Ishikawa (cell line): Measurements from ENCODE around the gene PGAP2.

Experiments
- CEBPB ChIP-seq: IDR thresholded peaks from 2 replicates; pipeline ENCODE4 v1.6.1; 2012
- CREB1 ChIP-seq: IDR thresholded peaks from 2 replicates; pipeline ENCODE4 v1.6.1; 2012; ENCODE audit warnings: low read depth
- EP300 ChIP-seq: IDR thresholded peaks from 2 replicates; pipeline ENCODE4 v1.6.1; 2012; ENCODE audit warnings: borderline replicate concordance
- MAX ChIP-seq: IDR thresholded peaks from 2 replicates; pipeline ENCODE4 v1.6.1; 2012
- NFIC ChIP-seq: IDR thresholded peaks from 2 replicates; pipeline ENCODE4 v1.6.1; 2012
- RAD21 ChIP-seq: IDR thresholded peaks from 2 replicates; pipeline ENCODE4 v1.6.1; 2012; ENCODE audit warnings: low read depth
- TAF1 ChIP-seq: IDR thresholded peaks from 2 replicates; pipeline ENCODE4 v1.6.1; 2012; ENCODE audit warnings: low read depth, mild to moderate bottlenecking
- TEAD4 ChIP-seq: IDR thresholded peaks from 2 replicates; pipeline ENCODE4 v1.6.1; 2012
- YY1 ChIP-seq: IDR thresholded peaks from 2 replicates; pipeline ENCODE4 v1.6.1; 2012; ENCODE audit warnings: low read depth
- TF ChIP-seq, protein P1 (sequence below): IDR thresholded peaks from 2 replicates; pipeline ENCODE4 v1.6.1; 2012; ENCODE audit warnings: low read depth, mild to moderate bottlenecking

DNA sequence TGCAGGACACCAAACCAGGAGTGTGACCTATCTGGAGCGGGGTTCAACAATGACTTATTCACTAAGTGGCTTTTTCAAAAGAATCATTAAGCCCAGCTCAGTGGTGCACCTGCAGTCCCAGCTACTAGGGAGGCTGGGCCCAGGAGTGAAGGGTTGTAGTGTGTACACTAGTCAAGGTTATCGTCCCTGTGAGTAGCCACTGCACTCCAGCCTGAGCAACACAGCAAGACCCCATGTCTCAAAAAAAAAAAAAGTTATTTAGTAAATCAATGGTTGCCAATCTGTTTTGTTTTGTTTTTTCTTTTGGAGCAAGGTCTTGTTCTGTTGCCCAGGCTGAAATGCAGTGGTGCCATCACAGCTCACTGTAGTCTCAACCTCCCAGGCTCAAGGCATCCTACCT is 24.5 kb downstream of the PGAP2 start:
- TF ChIP-seq TAF1 (no peak), TEAD4 (no peak), EP300 (no peak), CREB1 (no peak), CEBPB (no peak), MAX (no peak), RAD21 (no peak), NFIC (no peak), YY1 (no peak)
- TF ChIP-seq, protein P1, sequence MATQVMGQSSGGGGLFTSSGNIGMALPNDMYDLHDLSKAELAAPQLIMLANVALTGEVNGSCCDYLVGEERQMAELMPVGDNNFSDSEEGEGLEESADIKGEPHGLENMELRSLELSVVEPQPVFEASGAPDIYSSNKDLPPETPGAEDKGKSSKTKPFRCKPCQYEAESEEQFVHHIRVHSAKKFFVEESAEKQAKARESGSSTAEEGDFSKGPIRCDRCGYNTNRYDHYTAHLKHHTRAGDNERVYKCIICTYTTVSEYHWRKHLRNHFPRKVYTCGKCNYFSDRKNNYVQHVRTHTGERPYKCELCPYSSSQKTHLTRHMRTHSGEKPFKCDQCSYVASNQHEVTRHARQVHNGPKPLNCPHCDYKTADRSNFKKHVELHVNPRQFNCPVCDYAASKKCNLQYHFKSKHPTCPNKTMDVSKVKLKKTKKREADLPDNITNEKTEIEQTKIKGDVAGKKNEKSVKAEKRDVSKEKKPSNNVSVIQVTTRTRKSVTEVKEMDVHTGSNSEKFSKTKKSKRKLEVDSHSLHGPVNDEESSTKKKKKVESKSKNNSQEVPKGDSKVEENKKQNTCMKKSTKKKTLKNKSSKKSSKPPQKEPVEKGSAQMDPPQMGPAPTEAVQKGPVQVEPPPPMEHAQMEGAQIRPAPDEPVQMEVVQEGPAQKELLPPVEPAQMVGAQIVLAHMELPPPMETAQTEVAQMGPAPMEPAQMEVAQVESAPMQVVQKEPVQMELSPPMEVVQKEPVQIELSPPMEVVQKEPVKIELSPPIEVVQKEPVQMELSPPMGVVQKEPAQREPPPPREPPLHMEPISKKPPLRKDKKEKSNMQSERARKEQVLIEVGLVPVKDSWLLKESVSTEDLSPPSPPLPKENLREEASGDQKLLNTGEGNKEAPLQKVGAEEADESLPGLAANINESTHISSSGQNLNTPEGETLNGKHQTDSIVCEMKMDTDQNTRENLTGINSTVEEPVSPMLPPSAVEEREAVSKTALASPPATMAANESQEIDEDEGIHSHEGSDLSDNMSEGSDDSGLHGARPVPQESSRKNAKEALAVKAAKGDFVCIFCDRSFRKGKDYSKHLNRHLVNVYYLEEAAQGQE = no peak
